H1 (cell line): ENCODE results near the gene GLRA2. TPM values are rescaled to one million over a fixed set of nuclear protein-coding genes. Genes with fewer than 3 reads are reported as not detected.
A peak's percentile ranks its signal among the peaks of the same experiment; 100 is the strongest.

Experiments used
- CTCF ChIA-PET: fragments of 300-600 bp; sonication (Branson Sonifier 250); formaldehyde crosslinking; loops from one replicate; lab custom pipeline; 2021; ENCODE audit not compliant: partially characterized antibody; lab: Charles Lee
- POLR2A ChIA-PET: fragments of 300-600 bp; sonication (Branson Sonifier 250); formaldehyde crosslinking; loops from one replicate; lab custom pipeline; 2021; ENCODE audit warnings: inconsistent platforms; ENCODE audit not compliant: partially characterized antibody; lab: Charles Lee
- DNase-seq, 2 experiments: peaks; one replicate each; pipeline versions ENCODE4 v3.0.0 to v3.0.0-alpha.2; 2010 to 2022; ENCODE audit warnings: low spot score in 2 of 2, low read depth in 1 of 2, mixed read lengths in 1 of 2
- FAIRE-seq: peaks from 2 replicates; lab custom pipeline; 2011; peaks lifted over from hg19 to GRCh38; lab: Jason Lieb, UNC
- H2AFZ ChIP-seq: 2 replicates; pipeline ENCODE4 v1.8.1; 2012; ENCODE audit warnings: low read length, inconsistent platforms
- H2AK5ac ChIP-seq: 2 replicates; pipeline ENCODE4 v1.6.1; 2013; ENCODE audit warnings: low read depth, low read length
- H2BK120ac ChIP-seq: replicated peaks from 2 replicates; pipeline ENCODE3; 2013; ENCODE audit warnings: low read depth, low read length, inconsistent platforms
- H2BK12ac ChIP-seq: 2 replicates; pipeline ENCODE4 v1.6.1; 2013; ENCODE audit warnings: low read depth, low read length
- H2BK15ac ChIP-seq: 2 replicates; pipeline ENCODE4 v1.6.1; 2013; ENCODE audit warnings: low read length
- H2BK20ac ChIP-seq: 2 replicates; pipeline ENCODE4 v1.6.1; 2013; ENCODE audit warnings: low read length
- H2BK5ac ChIP-seq: 2 replicates; pipeline ENCODE4 v1.6.1; 2013; ENCODE audit warnings: low read depth, low read length
- H3K14ac ChIP-seq: 2 replicates; pipeline ENCODE4 v1.6.1; 2013; ENCODE audit warnings: inconsistent platforms; ENCODE audit not compliant: insufficient read length
- H3K18ac ChIP-seq: 2 replicates; pipeline ENCODE4 v1.6.1; 2013; ENCODE audit warnings: low read length; ENCODE audit errors: extremely low read depth
- H3K23ac ChIP-seq: 2 replicates; pipeline ENCODE4 v1.6.1; 2013; ENCODE audit warnings: inconsistent platforms; ENCODE audit not compliant: insufficient read length
- H3K23me2 ChIP-seq: 2 replicates; pipeline ENCODE4 v1.6.1; 2013; ENCODE audit warnings: low read depth, low read length
- H3K27ac ChIP-seq: 2 replicates; pipeline ENCODE4 v1.6.1; 2011; ENCODE audit warnings: low read depth, low read length, inconsistent platforms
- H3K27me3 ChIP-seq, 4 experiments: replicated peaks in 1 of 4; 1 replicate in 1 of 4; 2 replicates in 3 of 4; pipeline versions ENCODE4 v1.6.1 to v1.8.1; 2011 to 2013; ENCODE audit warnings: low read length in 3 of 4, mild to moderate bottlenecking in 3 of 4, inconsistent platforms in 2 of 4, mixed read lengths in 2 of 4, moderate library complexity in 1 of 4; ENCODE audit not compliant: control insufficient read depth in 3 of 4, insufficient read depth in 3 of 4; ENCODE audit errors: extremely low read depth in 1 of 4
- H3K36me3 ChIP-seq, 4 experiments: 2 replicates each; pipeline versions ENCODE4 v1.6.1 to v1.8.1; 2011 to 2013; ENCODE audit warnings: mild to moderate bottlenecking in 4 of 4, low read length in 3 of 4, moderate library complexity in 2 of 4, control low read depth in 1 of 4, inconsistent platforms in 1 of 4; ENCODE audit not compliant: insufficient read depth in 4 of 4, control insufficient read depth in 2 of 4
- H3K4ac ChIP-seq: replicated peaks from 2 replicates; pipeline ENCODE3; 2013; ENCODE audit warnings: low read length, low read depth, mixed read lengths, inconsistent platforms; ENCODE audit not compliant: insufficient read length
- H3K4me1 ChIP-seq, 4 experiments: replicated peaks in 1 of 4; 1 replicate in 1 of 4; 2 replicates in 3 of 4; pipeline versions ENCODE4 v1.6.1 to v1.8.1; 2011 to 2013; ENCODE audit warnings: low read length in 3 of 4, inconsistent platforms in 2 of 4, mixed read lengths in 1 of 4; ENCODE audit not compliant: insufficient read depth in 4 of 4, control insufficient read depth in 3 of 4
- H3K4me2 ChIP-seq, 2 experiments: 2 replicates each; pipeline versions ENCODE4 v1.6.1 to v1.8.1; 2011 to 2013; ENCODE audit warnings: low read depth in 2 of 2, low read length in 2 of 2, control low read depth in 1 of 2, inconsistent platforms in 1 of 2, mild to moderate bottlenecking in 1 of 2; ENCODE audit not compliant: insufficient read depth in 1 of 2
- H3K4me3 ChIP-seq, 4 experiments: fragments of 200-600, 300-600 bp in 1 of 4; sonication (generic), shearing (Covaris generic), sonication (Bioruptor Twin) in 1 of 4; 2 replicates each; pipeline versions ENCODE4 v1.5.1 to v1.8.1; 2011 to 2016; ENCODE audit warnings: low read length in 4 of 4, low read depth in 3 of 4, control low read depth in 2 of 4, inconsistent platforms in 2 of 4, mild to moderate bottlenecking in 2 of 4, mixed read lengths in 1 of 4, moderate library complexity in 1 of 4; ENCODE audit not compliant: insufficient read depth in 2 of 4; ENCODE audit errors: extremely low read depth in 1 of 4
- H3K56ac ChIP-seq: replicated peaks from 2 replicates; pipeline ENCODE3; 2013; ENCODE audit warnings: low read depth, mild to moderate bottlenecking, mixed read lengths, low read length, inconsistent platforms; ENCODE audit not compliant: insufficient read length
- H3K79me1 ChIP-seq: 2 replicates; pipeline ENCODE4 v1.6.1; 2013; ENCODE audit warnings: low read depth, low read length, control low read depth
- H3K79me2 ChIP-seq, 2 experiments: 2 replicates each; pipeline versions ENCODE4 v1.6.1 to v1.8.1; 2012 to 2013; ENCODE audit warnings: low read length in 2 of 2, mild to moderate bottlenecking in 2 of 2, inconsistent platforms in 1 of 2; ENCODE audit not compliant: insufficient read depth in 2 of 2, control insufficient read depth in 1 of 2
- H3K9ac ChIP-seq, 4 experiments: replicated peaks in 1 of 4; 1 replicate in 1 of 4; 2 replicates in 3 of 4; pipeline versions ENCODE4 v1.6.1 to v1.8.1; 2011 to 2013; ENCODE audit warnings: low read depth in 3 of 4, low read length in 3 of 4, control low read depth in 2 of 4, mild to moderate bottlenecking in 2 of 4, moderate library complexity in 2 of 4, inconsistent platforms in 1 of 4; ENCODE audit errors: extremely low read depth in 1 of 4
- H3K9me3 ChIP-seq, 2 experiments: 2 replicates each; pipeline versions ENCODE4 v1.6.1 to v1.8.1; 2012 to 2013; ENCODE audit warnings: mild to moderate bottlenecking in 2 of 2, moderate library complexity in 2 of 2, control low read depth in 1 of 2, inconsistent platforms in 1 of 2, low read depth in 1 of 2, low read length in 1 of 2, mixed read lengths in 1 of 2; ENCODE audit not compliant: insufficient read depth in 2 of 2
- H4K20me1 ChIP-seq, 2 experiments: replicated peaks in 1 of 2; 2 replicates each; pipeline versions ENCODE3 to v1.8.1; 2011 to 2013; ENCODE audit warnings: inconsistent platforms in 2 of 2, low read length in 2 of 2, mild to moderate bottlenecking in 1 of 2; ENCODE audit not compliant: insufficient read depth in 2 of 2, control insufficient read depth in 1 of 2
- H4K5ac ChIP-seq: 2 replicates; pipeline ENCODE4 v1.6.1; 2013; ENCODE audit warnings: low read length, low read depth, mixed read lengths, inconsistent platforms; ENCODE audit not compliant: insufficient read length
- H4K8ac ChIP-seq: 2 replicates; pipeline ENCODE4 v1.8.0; 2013; ENCODE audit warnings: mild to moderate bottlenecking, moderate library complexity, low read length, inconsistent platforms; ENCODE audit not compliant: insufficient read depth; ENCODE audit errors: extremely low read depth
- H4K91ac ChIP-seq: replicated peaks from 2 replicates; pipeline ENCODE3; 2013; ENCODE audit warnings: low read length, mixed read lengths, inconsistent platforms; ENCODE audit not compliant: insufficient read length
- BCL11A ChIP-seq, 2 experiments: IDR thresholded peaks; one replicate each; pipeline ENCODE4 v1.6.1; 2011; ENCODE audit warnings: low read depth in 2 of 2, low read length in 2 of 2, mild to moderate bottlenecking in 2 of 2
- polyA plus RNA-seq, 7 experiments: library from polyadenylated mRNA; depleted of rRNA in 3 of 7; stranded (reverse) in 5 of 7; unstranded in 2 of 7; fragments of >200 nt in 5 of 7; fragments of 200-250 nt in 2 of 7; gene quantifications; 1 replicate in 5 of 7; 2 replicates in 1 of 7; 4 replicates in 1 of 7; pipeline versions ENCODE4 v1.2.1 to v1.2.3, GENCODE V29; 2011 to 2013; ENCODE audit warnings: missing spikeins in 2 of 7, mixed read lengths in 2 of 7
- total RNA-seq: library from RNA; stranded (reverse); fragmentation: NEBNext Ultra II Directional; extraction: Animal tissue kit (Norgen Biotek cat#: 25700); gene quantifications from 2 replicates; pipeline ENCODE4 v1.2.1, GENCODE V29; 2021

The GLRA2 gene
- total and polyA plus RNA-seq, 2 of the 8 experiments (the other 6 are each of a cell fraction or from before 2014, with no cell fraction given): not detected

GRCh38 chrX:14506866-14507265 lies 22.5 kb upstream of the GLRA2 start:
- no peak overlapping the region for H2AK5ac ChIP-seq
- no peaks in the 10 kb centered on the region for H3K4me1 ChIP-seq
- no peak overlapping the region for H3K27ac ChIP-seq
- H2BK12ac ChIP-seq: no peak overlapping the region
- H4K8ac ChIP-seq: no peak overlapping the region
- H2AFZ ChIP-seq: no peak overlapping the region
- ChIA-PET CTCF (no interaction called here), POLR2A (no interaction called here)
- H4K20me1 ChIP-seq: no peaks in the 10 kb centered on the region
- no peak overlapping the region for H2BK20ac ChIP-seq
- no peak overlapping the region for H4K91ac ChIP-seq
- no peak overlapping the region for H2BK120ac ChIP-seq
- H3K4me3 ChIP-seq: no peak overlapping the region
- no peaks in the 10 kb centered on the region for H3K9me3 ChIP-seq
- H2BK15ac ChIP-seq: no peak overlapping the region
- H3K4ac ChIP-seq: no peak overlapping the region
- H3K23me2 ChIP-seq: no peaks in the 10 kb centered on the region
- H3K14ac ChIP-seq: no peak overlapping the region
- H4K5ac ChIP-seq: no peak overlapping the region
- no peak overlapping the region for H3K18ac ChIP-seq
- H3K4me2 ChIP-seq: no peak overlapping the region
- H3K27me3 ChIP-seq: no peaks in the 10 kb centered on the region
- H3K79me1 ChIP-seq: no peaks in the 10 kb centered on the region
- no peaks in the 10 kb centered on the region for H3K79me2 ChIP-seq
- DNase-seq: no peak
- no peak overlapping the region for H3K9ac ChIP-seq
- no peak overlapping the region for H2BK5ac ChIP-seq
- FAIRE-seq: peak; percentile 60
- no peak for TF ChIP-seq BCL11A (IDR thresholded peaks at IDR 0.05; ENCODE audit: low read depth in 2 of 2, low read length in 2 of 2)
- H3K23ac ChIP-seq: no peak overlapping the region
- H3K36me3 ChIP-seq: no peaks in the 10 kb centered on the region
- H3K56ac ChIP-seq: no peak overlapping the region
